HG03457 (cell line): ENCODE data around the gene UPK3BL1.
"Not testable (repeated sequence)": the region's sequence is repeated elsewhere in the genome, so short reads cannot be mapped to it uniquely, and the experiment has no call there.

Experiments used
- ATAC-seq: cut with Tn5 transposase; IDR thresholded peaks from one replicate; pipeline ENCODE4 v1.9.1; 2021; ENCODE audit warnings: moderate number of reproducible peaks; ENCODE audit not compliant: unreplicated experiment

UPK3BL1 gene

GRCh38 chr7:102642691-102643090, at the start of gene UPK3BL1:
UPK3BL1 (minus strand) TSS chr7:102642791; CDS start chr7:102642741, 50 bp downstream.
- not testable (repeated sequence) for ATAC-seq

- not testable (repeated sequence) for ATAC-seq
Measured at GRCh38 chr7:102690602-102691001, 48.0 kb upstream of the UPK3BL1 start.

- ATAC-seq, result peak; percentile 38
Measured at GRCh38 chr7:102689436-102690282, 47.1 kb upstream of the UPK3BL1 start.

- peak; percentile 52 for ATAC-seq
Measured at GRCh38 chr7:102688299-102689036, 45.9 kb upstream of the UPK3BL1 start.

- ATAC-seq, result not testable (repeated sequence)
Measured at GRCh38 chr7:102682560-102682959, 40.0 kb upstream of the UPK3BL1 start.

GRCh38 chr7:102680780-102681179, 38.2 kb upstream of the UPK3BL1 start:
- not testable (repeated sequence) for ATAC-seq

- ATAC-seq, result not testable (repeated sequence)
Measured at GRCh38 chr7:102675545-102675944, 33.0 kb upstream of the UPK3BL1 start.

- ATAC-seq, result not testable (repeated sequence)
Measured at GRCh38 chr7:102673447-102674067, 31.0 kb upstream of the UPK3BL1 start.

- ATAC-seq, result peak; percentile 23
Measured at GRCh38 chr7:102671956-102672307, 29.3 kb upstream of the UPK3BL1 start.

- ATAC-seq, result peak; percentile 57
Measured at GRCh38 chr7:102671166-102671955, 28.8 kb upstream of the UPK3BL1 start, which contains the start of gene POLR2J2. POLR2J2 (minus strand) TSS chr7:102671663; CDS start chr7:102671601, 62 bp downstream.

- not testable (repeated sequence) for ATAC-seq
Measured at GRCh38 chr7:102667523-102667922, 24.9 kb upstream of the UPK3BL1 start.

GRCh38 chr7:102666850-102667249, 24.3 kb upstream of the UPK3BL1 start:
- not testable (repeated sequence) for ATAC-seq

- ATAC-seq, result not testable (repeated sequence)
Measured at GRCh38 chr7:102664765-102665164, 22.2 kb upstream of the UPK3BL1 start.

GRCh38 chr7:102649924-102650323, 7.3 kb upstream of the UPK3BL1 start, which contains the start of gene SPDYE2B:
SPDYE2B (plus strand) TSS chr7:102650319; CDS start chr7:102652349, 2,030 bp downstream.
- ATAC-seq, result not testable (repeated sequence)

- not testable (repeated sequence) for ATAC-seq
Measured at GRCh38 chr7:102647813-102648212, 5.2 kb upstream of the UPK3BL1 start.

GRCh38 chr7:102643404-102643803, 813 bp upstream of the UPK3BL1 start:
- not testable (repeated sequence) for ATAC-seq

GRCh38 chr7:102638848-102639247, 3.7 kb downstream of the UPK3BL1 start:
- ATAC-seq, result not testable (repeated sequence)

- ATAC-seq, result not testable (repeated sequence)
Measured at GRCh38 chr7:102636956-102637355, 5.6 kb downstream of the UPK3BL1 start.

GRCh38 chr7:102635354-102635753, 7.2 kb downstream of the UPK3BL1 start:
- ATAC-seq, result not testable (repeated sequence)

GRCh38 chr7:102634299-102634698, 8.3 kb downstream of the UPK3BL1 start:
- not testable (repeated sequence) for ATAC-seq
